IPS-15b (cell line): ENCODE results near the gene PIGV.
"Not testable (repeated sequence)": the region's sequence is repeated elsewhere in the genome, so short reads cannot be mapped to it uniquely, and the experiment has no call there.

Experiments used
- H3K27me3 ChIP-seq: one replicate; pipeline ENCODE4 v1.6.1; 2013; ENCODE audit warnings: low read length; ENCODE audit not compliant: control insufficient read depth, insufficient read depth
- H3K36me3 ChIP-seq: one replicate; pipeline ENCODE4 v1.6.1; 2013; ENCODE audit warnings: low read length; ENCODE audit not compliant: control insufficient read depth, insufficient read depth
- H3K4me1 ChIP-seq: one replicate; pipeline ENCODE4 v1.6.1; 2013; ENCODE audit warnings: mild to moderate bottlenecking, low read length; ENCODE audit not compliant: control insufficient read depth, insufficient read depth
- H3K4me3 ChIP-seq: one replicate; pipeline ENCODE4 v1.5.1; 2013; ENCODE audit warnings: low read depth, low read length
- H3K9ac ChIP-seq: one replicate; pipeline ENCODE4 v1.6.1; 2013; ENCODE audit warnings: low read depth, mild to moderate bottlenecking, low read length
- H3K9me3 ChIP-seq: one replicate; pipeline ENCODE4 v1.6.1; 2013; ENCODE audit warnings: mild to moderate bottlenecking, low read length; ENCODE audit not compliant: control insufficient read depth, insufficient read depth

PIGV gene

DNA sequence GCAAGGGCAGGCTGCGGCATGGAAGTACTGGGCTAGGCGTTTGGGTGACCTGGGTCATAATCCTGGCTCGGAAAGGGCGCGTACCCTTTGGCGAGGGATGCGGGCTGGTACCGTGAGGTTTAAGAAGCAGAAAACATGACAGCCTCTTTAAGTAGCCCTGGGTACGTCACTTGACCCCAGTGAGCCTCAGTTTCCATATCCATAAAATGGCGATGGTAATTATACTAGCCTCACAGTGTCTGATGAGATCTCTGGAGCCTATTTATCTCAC, 700 bp downstream of the PIGV start:
- peak overlapping the region; percentile 95 for H3K4me3 ChIP-seq
- H3K27me3 ChIP-seq = no peaks in the 10 kb centered on the region
- peak overlapping the region; percentile 85 for H3K9ac ChIP-seq
- H3K36me3 ChIP-seq = no peaks in the 10 kb centered on the region
- H3K4me1 ChIP-seq = peaks cover 12% of the 10 kb centered on the region
- no peaks in the 10 kb centered on the region for H3K9me3 ChIP-seq

DNA sequence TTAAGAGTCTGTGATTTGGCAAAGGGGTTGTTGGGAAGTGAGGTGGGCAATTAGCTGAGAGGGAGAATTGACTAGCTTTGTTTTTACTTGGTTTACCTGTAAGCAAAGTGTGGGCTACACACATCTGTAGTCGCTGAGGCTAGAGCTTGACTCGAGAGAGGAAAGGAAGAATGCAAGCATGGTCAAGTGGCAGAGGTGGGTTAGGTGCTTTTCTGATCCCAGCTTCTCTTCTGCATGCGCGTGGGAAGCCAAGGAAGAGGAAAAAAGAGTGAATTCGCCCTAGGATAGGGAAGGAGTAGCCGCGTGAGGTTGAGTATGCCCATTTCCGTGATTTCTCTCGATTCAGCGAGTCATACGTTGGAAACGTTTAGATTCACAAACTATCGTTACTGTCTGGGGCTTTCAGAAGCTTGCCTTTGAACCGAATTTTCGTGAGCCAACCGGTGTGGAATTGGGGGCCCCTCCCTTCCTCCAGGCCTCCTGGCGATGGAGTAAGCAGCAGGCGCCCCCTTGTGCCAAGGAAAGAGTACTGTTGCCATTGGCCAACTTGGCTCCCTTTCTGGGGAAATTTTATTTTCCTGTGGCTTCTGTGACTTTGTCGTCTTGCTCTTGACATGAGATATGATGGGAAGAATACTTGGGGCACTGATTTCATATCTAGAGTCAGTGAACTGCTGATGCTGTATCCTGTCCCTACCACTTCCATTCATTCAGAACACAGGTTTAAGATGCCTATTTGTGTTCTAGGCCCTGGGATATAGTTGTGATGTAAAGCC, 1.3 kb downstream of the PIGV start:
- H3K36me3 ChIP-seq = peaks cover under 1% of the 10 kb centered on the region
- no peaks in the 10 kb centered on the region for H3K9me3 ChIP-seq
- H3K27me3 ChIP-seq = no peaks in the 10 kb centered on the region
- H3K4me3 ChIP-seq = peak overlapping the region; percentile 95
- H3K4me1 ChIP-seq = peaks cover 12% of the 10 kb centered on the region
- H3K9ac ChIP-seq = peak overlapping the region; percentile 12

DNA sequence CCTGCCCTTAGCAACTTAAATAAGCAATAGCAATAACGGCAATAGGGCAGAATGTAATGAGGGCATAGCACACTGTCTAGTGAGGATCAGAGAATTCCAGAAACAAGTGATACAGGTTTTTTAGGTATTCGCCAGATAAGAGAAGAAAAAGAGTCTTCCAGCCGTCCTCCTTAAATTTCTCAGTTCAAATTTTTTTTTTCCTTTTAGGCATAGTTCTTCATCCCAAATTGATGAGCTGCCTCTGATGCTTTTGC, 1.8 kb downstream of the PIGV start:
- H3K4me1 ChIP-seq = peaks cover 12% of the 10 kb centered on the region
- no peak overlapping the region for H3K4me3 ChIP-seq
- no peak overlapping the region for H3K9ac ChIP-seq
- no peaks in the 10 kb centered on the region for H3K9me3 ChIP-seq
- peaks cover 5% of the 10 kb centered on the region for H3K36me3 ChIP-seq
- H3K27me3 ChIP-seq = no peaks in the 10 kb centered on the region

DNA sequence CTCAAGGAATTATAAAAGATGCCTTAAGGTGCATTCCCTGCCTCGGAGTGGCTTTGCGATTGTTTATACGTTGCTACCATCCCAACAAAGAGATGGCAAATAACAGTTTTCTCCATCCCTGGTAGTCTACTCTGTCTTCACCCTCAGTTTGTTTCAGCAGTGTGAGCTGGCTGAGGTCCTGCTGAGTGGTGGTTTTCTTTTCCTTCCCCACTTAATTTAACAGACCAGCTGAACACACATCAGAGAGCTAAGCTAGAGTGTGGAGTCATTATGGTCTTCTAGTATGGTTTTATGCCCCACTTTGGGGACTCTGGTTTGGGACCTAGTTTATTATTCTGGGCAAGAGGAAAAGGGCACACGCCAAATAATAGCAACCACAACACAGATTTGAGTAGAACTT, 2.2 kb downstream of the PIGV start:
- Histone ChIP-seq H3K9ac (no peak overlapping the region), H3K27me3 (no peaks in the 10 kb centered on the region), H3K4me3 (no peak overlapping the region), H3K4me1 (peaks cover 12% of the 10 kb centered on the region), H3K36me3 (peaks cover 7% of the 10 kb centered on the region), H3K9me3 (no peaks in the 10 kb centered on the region)

DNA sequence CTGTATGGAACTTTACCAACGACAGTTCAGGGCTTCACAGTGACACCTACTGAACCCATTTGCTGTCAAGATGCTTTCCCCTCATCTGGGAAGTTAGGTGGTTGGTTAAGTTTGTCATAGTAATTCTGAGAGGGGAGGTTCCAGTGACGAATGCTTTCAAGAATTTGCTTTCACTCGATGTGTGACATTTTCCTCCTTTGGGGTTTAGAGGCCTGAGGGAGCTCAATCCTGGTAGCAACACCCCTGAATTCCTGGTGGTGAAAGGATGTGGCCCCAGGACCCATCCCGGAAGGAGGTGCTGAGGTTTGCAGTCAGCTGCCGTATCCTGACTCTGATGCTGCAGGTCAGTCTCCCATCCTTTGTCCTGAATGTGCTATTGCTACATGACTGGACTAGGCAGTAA, 2.8 kb downstream of the PIGV start:
- Histone ChIP-seq H3K36me3 (peaks cover 10% of the 10 kb centered on the region), H3K9me3 (no peaks in the 10 kb centered on the region), H3K4me3 (no peak overlapping the region), H3K27me3 (no peaks in the 10 kb centered on the region), H3K4me1 (peaks cover 12% of the 10 kb centered on the region), H3K9ac (no peak overlapping the region)

DNA sequence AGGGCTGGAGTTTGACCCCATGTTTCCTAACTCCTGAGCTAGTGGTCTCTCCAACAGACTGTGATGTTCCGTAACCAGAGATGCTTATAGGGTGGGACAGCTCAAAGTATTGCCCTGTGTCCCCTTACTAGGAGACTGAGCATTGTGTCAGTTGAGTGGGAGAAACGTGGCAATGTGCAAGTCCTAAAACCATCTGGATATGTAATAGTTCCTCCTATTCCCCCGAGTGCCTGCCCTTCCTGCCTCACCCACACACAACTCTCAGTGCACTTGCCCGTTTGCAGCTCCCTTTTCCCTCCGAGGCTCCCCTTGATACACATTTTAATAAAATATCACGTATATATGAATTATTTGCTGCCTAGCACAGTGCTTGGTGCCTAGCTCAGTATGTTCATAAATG, 3.4 kb downstream of the PIGV start:
- H3K4me3 ChIP-seq = no peak overlapping the region
- peaks cover 10% of the 10 kb centered on the region for H3K36me3 ChIP-seq
- H3K4me1 ChIP-seq = peaks cover 7% of the 10 kb centered on the region
- H3K9ac ChIP-seq = no peak overlapping the region
- H3K9me3 ChIP-seq = no peaks in the 10 kb centered on the region
- H3K27me3 ChIP-seq = no peaks in the 10 kb centered on the region

DNA sequence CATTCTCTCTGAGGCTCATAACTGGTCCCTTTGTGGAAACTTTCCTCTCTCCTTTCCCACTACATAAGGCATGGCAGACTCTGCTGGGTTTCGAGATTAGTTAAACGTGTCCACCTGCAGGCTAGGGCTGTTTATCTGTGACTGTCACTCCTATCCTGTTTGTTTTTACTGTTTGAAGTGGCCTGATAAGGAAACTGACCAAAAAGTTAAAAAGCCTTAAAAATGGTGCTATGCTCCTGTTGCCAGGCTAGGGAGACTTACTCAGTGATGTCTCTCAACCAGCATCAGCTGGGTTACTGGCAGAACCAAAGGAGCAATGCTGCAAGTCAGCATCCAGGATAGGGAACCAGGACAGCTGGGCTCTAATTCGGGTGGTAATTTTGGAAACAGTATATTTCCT, 3.9 kb downstream of the PIGV start:
- peaks cover 2% of the 10 kb centered on the region for H3K4me1 ChIP-seq
- no peak overlapping the region for H3K4me3 ChIP-seq
- peaks cover 10% of the 10 kb centered on the region for H3K36me3 ChIP-seq
- no peak overlapping the region for H3K9ac ChIP-seq
- H3K9me3 ChIP-seq = no peaks in the 10 kb centered on the region
- no peaks in the 10 kb centered on the region for H3K27me3 ChIP-seq

DNA sequence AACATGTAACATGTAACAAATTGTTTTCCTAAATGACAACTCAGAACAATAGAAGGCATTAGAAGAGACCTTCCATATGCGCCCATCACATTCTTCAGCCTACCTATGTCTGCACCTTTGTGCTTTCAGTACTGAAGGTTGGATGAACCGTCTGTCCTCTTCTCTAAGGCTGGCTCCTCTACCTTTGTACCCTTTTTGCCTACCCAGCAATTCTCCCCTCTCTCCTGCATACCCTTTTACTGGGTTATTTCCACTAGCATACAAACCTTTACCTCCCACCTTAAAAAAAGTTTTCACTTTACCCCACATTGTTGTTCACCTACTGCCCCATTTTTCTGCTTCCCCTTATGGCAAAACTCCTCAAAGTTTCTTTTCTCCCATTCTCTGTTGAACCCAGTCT, 5.2 kb downstream of the PIGV start:
- Histone ChIP-seq H3K27me3 (no peaks in the 10 kb centered on the region), H3K4me3 (no peak overlapping the region), H3K4me1 (no peaks in the 10 kb centered on the region), H3K36me3 (peaks cover 10% of the 10 kb centered on the region), H3K9ac (no peak overlapping the region), H3K9me3 (no peaks in the 10 kb centered on the region)

DNA sequence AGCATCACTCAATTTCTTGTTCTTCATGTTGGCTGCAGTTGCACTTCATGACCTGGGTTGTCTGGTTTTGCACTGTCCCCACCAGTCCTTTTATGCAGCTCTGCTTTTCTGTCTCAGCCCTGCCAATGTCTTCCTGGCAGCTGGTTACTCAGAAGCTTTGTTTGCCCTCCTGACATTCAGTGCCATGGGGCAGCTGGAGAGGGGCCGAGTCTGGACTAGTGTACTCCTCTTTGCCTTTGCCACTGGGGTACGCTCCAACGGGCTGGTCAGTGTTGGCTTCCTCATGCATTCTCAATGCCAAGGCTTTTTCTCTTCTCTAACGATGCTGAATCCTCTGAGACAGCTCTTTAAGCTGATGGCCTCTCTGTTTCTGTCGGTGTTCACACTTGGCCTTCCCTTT, 6.6 kb downstream of the PIGV start:
- Histone ChIP-seq H3K36me3 (peaks cover 10% of the 10 kb centered on the region), H3K4me3 (no peak overlapping the region), H3K9me3 (no peaks in the 10 kb centered on the region), H3K9ac (no peak overlapping the region), H3K4me1 (no peaks in the 10 kb centered on the region), H3K27me3 (no peaks in the 10 kb centered on the region)

DNA sequence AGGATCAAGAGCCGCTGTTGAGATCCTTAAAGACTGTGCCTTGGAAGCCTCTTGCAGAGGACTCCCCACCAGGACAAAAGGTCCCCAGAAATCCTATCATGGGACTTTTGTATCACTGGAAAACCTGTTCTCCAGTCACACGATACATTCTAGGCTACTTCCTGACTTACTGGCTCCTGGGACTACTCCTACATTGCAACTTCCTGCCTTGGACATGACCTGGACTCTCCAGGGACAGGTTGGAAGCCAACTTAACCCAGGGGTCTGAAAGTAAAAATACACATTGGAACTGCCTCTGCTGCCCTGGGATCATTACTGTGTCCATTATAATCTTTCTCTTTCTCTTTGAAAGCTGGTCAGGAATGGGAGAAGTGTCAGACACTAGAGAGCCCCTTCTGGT, 9.9 kb downstream of the PIGV start:
- Histone ChIP-seq H3K27me3 (no peaks in the 10 kb centered on the region), H3K4me3 (no peak overlapping the region), H3K36me3 (peaks cover 10% of the 10 kb centered on the region), H3K4me1 (peaks cover 6% of the 10 kb centered on the region), H3K9me3 (no peaks in the 10 kb centered on the region), H3K9ac (no peak overlapping the region)

DNA sequence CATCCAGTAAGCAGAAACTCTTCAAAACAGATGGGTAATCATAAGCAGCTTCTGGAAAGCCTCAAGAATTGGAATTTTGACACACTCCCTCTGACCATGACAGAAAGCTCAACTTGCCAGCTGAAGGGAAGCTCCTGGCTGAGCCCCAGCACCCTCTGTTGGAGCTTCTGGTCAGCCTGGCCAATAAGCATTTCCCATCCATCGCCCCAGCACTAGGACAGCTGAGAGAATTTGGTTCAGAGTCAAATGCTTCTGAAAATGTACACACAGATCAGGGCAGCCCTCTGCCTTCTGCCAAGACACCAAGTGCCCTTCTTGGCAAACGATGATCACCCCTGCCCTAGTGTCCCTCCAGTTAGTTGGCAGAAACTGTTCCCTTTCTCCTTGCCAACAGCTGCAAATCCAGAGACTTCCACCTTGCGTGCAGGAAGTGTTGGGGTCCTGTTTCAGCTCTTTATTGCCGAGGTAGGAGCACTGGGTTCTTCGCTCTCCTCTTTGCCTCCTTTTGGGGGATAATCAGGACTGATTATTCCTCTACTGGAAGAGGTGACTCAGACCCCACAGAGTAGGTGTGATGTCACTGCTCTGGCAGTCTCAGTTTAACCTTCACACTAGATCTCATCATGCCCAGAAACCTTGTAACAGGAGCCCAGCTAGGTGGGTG, 11.9 kb downstream of the PIGV start:
- H3K9me3 ChIP-seq = no peaks in the 10 kb centered on the region
- no peak overlapping the region for H3K9ac ChIP-seq
- H3K36me3 ChIP-seq = peaks cover 4% of the 10 kb centered on the region
- H3K4me3 ChIP-seq = no peak overlapping the region
- H3K27me3 ChIP-seq = no peaks in the 10 kb centered on the region
- peaks cover 6% of the 10 kb centered on the region for H3K4me1 ChIP-seq

DNA sequence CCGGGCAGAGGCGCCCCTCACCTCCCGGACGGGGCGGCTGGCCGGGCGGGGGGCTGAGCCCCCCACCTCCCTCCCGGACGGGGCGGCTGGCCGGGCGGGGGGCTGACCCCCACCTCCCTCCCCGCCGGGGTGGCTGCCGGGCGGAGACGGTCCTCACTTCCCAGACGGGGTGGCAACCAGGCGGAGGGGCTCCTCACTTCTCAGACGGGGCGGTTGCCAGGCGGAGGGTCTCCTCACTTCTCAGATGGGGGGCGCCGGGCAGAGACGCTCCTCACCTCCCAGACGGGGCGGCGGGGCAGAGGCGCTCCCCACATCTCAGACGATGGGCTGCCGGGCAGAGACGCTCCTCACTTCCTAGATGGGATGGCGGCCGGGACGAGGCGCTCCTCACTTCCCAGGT, 16.2 kb downstream of the PIGV start:
- not testable (repeated sequence) for H3K9me3 ChIP-seq, H3K4me1 ChIP-seq, H3K36me3 ChIP-seq, H3K27me3 ChIP-seq, H3K9ac ChIP-seq, H3K4me3 ChIP-seq
